HG03378 (cell line): Measurements from ENCODE around the gene FLNA.
"Not testable (repeated sequence)": the region's sequence is repeated elsewhere in the genome, so short reads cannot be mapped to it uniquely, and the experiment has no call there.

ENCODE experiments used
- ATAC-seq: cut with Tn5 transposase; IDR thresholded peaks from one replicate; pipeline ENCODE4 v1.9.1; 2021; ENCODE audit warnings: mild to moderate bottlenecking, moderate library complexity; ENCODE audit not compliant: unreplicated experiment

Gene FLNA

GRCh38 chrX:154374313-154375155 lies at the start of gene FLNA:
TSS of gene FLNA (minus strand) at chrX:154374634. CDS start at chrX:154371245, 3,389 bp downstream.
- ATAC-seq: no peak

- no peak for ATAC-seq
Observed at GRCh38 chrX:154420402-154420756, 45.9 kb upstream of the FLNA start.

GRCh38 chrX:154419688-154420401 lies 45.4 kb upstream of the FLNA start:
- no peak for ATAC-seq

GRCh38 chrX:154419189-154419588 lies 44.8 kb upstream of the FLNA start:
- no peak for ATAC-seq

- no peak for ATAC-seq
Observed at GRCh38 chrX:154417157-154417556, 42.7 kb upstream of the FLNA start.

- no peak for ATAC-seq
Observed at GRCh38 chrX:154413142-154413541, 38.7 kb upstream of the FLNA start.

- no peak for ATAC-seq
Observed at GRCh38 chrX:154412468-154412867, 38.0 kb upstream of the FLNA start.

GRCh38 chrX:154411981-154412340 lies 37.5 kb upstream of the FLNA start:
- no peak for ATAC-seq

- ATAC-seq: no peak
Observed at GRCh38 chrX:154409222-154409871, 34.9 kb upstream of the FLNA start, which contains the start of gene DNASE1L1. TSS of gene DNASE1L1 (minus strand) at chrX:154409254. CDS start at chrX:154405568, 3,686 bp downstream.

GRCh38 chrX:154408659-154409221 lies 34.3 kb upstream of the FLNA start:
- no peak for ATAC-seq

- ATAC-seq: no peak
Observed at GRCh38 chrX:154404625-154405192, 30.3 kb upstream of the FLNA start.

- ATAC-seq: no peak
Observed at GRCh38 chrX:154403858-154404257, 29.4 kb upstream of the FLNA start.

- no peak for ATAC-seq
Observed at GRCh38 chrX:154403192-154403591, 28.8 kb upstream of the FLNA start.

GRCh38 chrX:154402622-154403127 lies 28.2 kb upstream of the FLNA start:
- ATAC-seq: no peak

- no peak for ATAC-seq
Observed at GRCh38 chrX:154401918-154402621, 27.6 kb upstream of the FLNA start.

- ATAC-seq: no peak
Observed at GRCh38 chrX:154401045-154401799, 26.8 kb upstream of the FLNA start.

GRCh38 chrX:154400369-154400817 lies 26.0 kb upstream of the FLNA start:
- not testable (repeated sequence) for ATAC-seq

GRCh38 chrX:154399527-154400368 lies 25.3 kb upstream of the FLNA start:
- no peak for ATAC-seq
